Effector memory CD4-positive, alpha-beta T cell (primary cell): ENCODE measurements around the gene MAN2B2.

Experiments used
- DNase-seq, 3 donors: peaks; one replicate each; pipeline ENCODE4 v3.0.0-alpha.2; 2020
- H3K27ac ChIP-seq: 2 replicates; pipeline ENCODE4 v1.7.0; 2013; ENCODE audit warnings: mild to moderate bottlenecking, low read length, moderate library complexity; ENCODE audit not compliant: insufficient read depth, poor library complexity, severe bottlenecking
- H3K27me3 ChIP-seq: replicated peaks from 2 replicates; pipeline ENCODE4 v1.7.0; 2013; ENCODE audit warnings: mild to moderate bottlenecking, low read length; ENCODE audit not compliant: insufficient read depth, control insufficient read depth, poor library complexity, severe bottlenecking
- H3K36me3 ChIP-seq: 2 replicates; pipeline ENCODE4 v1.7.0; 2013; ENCODE audit warnings: mild to moderate bottlenecking, low read length, moderate library complexity; ENCODE audit not compliant: control insufficient read depth, insufficient read depth
- H3K4me1 ChIP-seq: 2 replicates; pipeline ENCODE4 v1.7.0; 2013; ENCODE audit warnings: low read length, mild to moderate bottlenecking; ENCODE audit not compliant: control insufficient read depth, insufficient read depth, poor library complexity, severe bottlenecking
- H3K4me3 ChIP-seq: 2 replicates; pipeline ENCODE4 v1.7.0; 2013; ENCODE audit warnings: low read length, low read depth, mild to moderate bottlenecking; ENCODE audit not compliant: insufficient read depth, poor library complexity, severe bottlenecking
- H3K9me3 ChIP-seq: 2 replicates; pipeline ENCODE4 v1.7.0; 2013; ENCODE audit warnings: mild to moderate bottlenecking, low read length, moderate library complexity; ENCODE audit not compliant: control insufficient read depth

MAN2B2 gene

DNA sequence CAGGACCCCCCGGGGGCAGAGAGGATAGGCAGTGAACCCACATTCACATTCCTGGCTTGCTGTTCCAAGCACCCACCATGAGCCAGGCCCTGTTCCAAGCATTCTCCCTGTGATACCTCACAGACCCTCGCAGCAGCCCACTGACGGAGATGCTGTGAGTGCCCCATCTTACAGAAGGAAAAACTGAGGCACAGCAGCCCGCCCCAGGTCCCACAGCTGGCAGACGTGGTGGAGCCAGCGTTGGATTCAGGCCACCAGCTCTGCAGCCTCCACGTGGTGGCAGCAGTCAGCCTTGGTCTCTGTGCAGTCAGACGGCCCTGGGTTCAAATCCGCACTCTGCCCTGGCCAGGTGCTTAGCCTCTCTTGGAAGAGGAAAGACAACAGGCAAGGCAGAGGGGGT lies 16.8 kb downstream of the MAN2B2 start:
- peaks cover 77% of the 10 kb centered on the region for H3K36me3 ChIP-seq
- H3K27me3 ChIP-seq, result no peaks in the 10 kb centered on the region

DNA sequence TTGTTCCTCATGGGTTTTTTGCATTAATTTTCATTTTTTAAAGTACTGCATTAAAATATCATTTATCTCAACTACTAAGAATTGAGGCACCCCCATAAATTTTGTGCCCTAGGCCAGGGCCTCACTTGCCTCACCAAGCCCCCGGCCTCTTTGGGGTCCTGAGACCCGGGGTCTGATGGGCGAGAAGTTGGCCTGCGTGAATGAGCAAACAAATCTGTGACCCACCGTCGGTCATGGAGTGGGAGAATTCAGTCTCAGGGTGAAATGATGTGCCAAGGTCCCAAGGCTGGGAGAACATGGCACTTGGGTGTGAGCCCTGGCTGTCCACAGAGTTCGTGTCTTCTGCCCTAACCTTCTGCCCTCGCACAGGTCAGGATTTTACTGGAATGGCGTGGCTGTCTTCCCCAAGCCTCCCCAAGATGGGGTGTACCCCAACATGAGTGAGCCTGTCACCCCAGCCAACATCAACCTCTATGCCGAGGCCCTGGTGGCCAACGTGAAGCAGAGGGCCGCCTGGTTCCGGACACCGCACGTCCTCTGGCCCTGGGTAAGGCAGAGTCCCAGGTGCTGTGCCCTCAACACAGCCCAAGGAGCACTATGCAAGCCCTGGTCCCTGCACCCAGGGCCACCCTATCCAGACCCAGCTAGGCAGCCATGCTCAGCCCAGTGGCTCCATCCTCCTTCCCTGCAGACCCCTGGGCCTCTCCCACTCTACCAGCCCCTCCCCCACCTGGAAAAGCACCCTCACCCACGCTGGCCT lies 18.0 kb downstream of the MAN2B2 start:
- Histone ChIP-seq H3K27me3 (no peaks in the 10 kb centered on the region), H3K9me3 (no peaks in the 10 kb centered on the region), H3K4me1 (no peaks in the 10 kb centered on the region), H3K4me3 (no peak overlapping the region), H3K27ac (no peak overlapping the region), H3K36me3 (peaks cover 79% of the 10 kb centered on the region)
- no peak for DNase-seq

More for the DNA sequence above, 16.8 kb downstream of the MAN2B2 start:
- Histone ChIP-seq H3K9me3 (no peaks in the 10 kb centered on the region), H3K4me3 (no peak overlapping the region), H3K4me1 (no peaks in the 10 kb centered on the region), H3K27ac (no peak overlapping the region)
- no peak for DNase-seq

DNA sequence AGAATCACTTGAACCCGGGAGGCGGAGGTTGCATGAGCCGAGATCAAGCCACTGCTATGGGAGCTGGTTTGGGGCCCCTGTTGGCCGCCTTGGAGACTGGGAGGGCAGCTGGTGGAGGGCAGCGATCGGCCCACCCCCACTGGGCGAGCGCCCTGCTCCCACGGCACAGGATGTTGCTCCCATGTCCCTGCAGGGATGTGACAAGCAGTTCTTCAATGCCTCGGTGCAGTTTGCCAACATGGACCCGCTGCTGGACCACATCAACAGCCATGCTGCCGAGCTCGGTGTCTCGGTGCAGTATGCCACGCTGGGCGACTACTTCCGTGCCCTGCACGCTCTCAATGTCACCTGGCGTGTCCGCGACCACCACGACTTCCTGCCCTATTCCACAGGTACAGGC lies 19.4 kb downstream of the MAN2B2 start:
- H3K4me1 ChIP-seq, result no peaks in the 10 kb centered on the region
- no peaks in the 10 kb centered on the region for H3K9me3 ChIP-seq
- peaks cover 74% of the 10 kb centered on the region for H3K36me3 ChIP-seq
- no peaks in the 10 kb centered on the region for H3K27me3 ChIP-seq
- DNase-seq, result no peak
- H3K27ac ChIP-seq, result no peak overlapping the region
- no peak overlapping the region for H3K4me3 ChIP-seq

DNA sequence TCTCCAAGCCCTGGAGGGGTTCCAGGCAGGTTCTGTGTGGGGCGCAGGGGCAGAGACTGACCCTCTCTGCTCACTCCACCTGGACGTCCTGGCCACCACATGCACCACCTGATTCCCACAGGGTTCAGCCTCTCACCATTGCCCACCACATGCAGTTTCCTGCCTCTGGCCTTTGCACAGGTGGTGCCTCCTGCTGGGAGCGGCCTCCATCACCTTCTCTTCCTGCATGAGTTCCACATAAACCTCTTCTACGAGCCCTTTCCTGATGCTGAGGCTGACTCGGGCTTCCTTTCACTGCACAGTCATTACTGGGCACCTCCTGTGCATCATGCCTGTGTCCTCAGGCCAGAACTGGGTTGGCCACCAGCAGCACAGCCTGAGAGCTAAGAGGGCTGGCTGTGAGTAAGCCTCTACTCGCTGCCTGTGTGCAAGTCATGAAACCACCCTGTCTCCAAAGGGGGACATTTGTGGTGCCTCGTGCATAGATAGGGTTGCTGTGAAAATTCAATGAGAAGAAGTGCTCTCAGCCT lies 19.9 kb downstream of the MAN2B2 start:
- Histone ChIP-seq H3K4me1 (no peaks in the 10 kb centered on the region), H3K36me3 (peaks cover 74% of the 10 kb centered on the region), H3K27me3 (no peaks in the 10 kb centered on the region), H3K9me3 (no peaks in the 10 kb centered on the region), H3K27ac (no peak overlapping the region), H3K4me3 (no peak overlapping the region)
- no peak for DNase-seq

DNA sequence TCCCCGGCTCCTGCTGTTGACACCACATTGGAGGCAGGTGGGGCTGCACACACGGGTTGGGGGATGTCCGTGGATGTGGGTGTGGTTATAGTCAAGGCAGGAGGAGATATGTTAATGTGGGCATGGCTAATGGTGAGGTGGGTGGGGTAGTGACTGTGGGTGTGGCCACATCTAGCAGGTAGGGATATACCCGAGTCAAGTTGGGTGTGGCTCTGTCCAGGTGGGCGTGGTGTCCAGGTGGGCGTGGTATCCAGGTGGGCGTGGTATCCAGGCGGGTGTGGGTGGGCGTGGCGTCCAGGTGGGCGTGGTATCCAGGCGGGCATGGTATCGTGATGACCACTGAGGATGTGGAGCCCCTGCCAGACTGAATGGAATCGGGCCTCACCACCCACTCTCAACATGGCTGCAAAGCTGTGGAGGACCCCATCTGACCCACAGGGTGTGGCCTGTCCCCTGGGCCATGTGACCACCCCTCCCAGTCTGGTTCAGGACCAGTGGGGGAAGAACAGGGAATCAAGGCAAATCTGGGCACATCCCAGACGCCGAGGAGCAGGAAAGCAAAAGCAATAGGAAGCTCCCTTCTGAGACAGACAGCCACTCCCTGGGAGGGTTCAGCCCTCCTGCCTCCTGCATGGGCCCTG lies 21.0 kb downstream of the MAN2B2 start:
- Histone ChIP-seq H3K9me3 (no peaks in the 10 kb centered on the region), H3K27me3 (no peaks in the 10 kb centered on the region), H3K4me1 (no peaks in the 10 kb centered on the region), H3K27ac (no peak overlapping the region), H3K4me3 (no peak overlapping the region), H3K36me3 (peaks cover 71% of the 10 kb centered on the region)
- no peak for DNase-seq

DNA sequence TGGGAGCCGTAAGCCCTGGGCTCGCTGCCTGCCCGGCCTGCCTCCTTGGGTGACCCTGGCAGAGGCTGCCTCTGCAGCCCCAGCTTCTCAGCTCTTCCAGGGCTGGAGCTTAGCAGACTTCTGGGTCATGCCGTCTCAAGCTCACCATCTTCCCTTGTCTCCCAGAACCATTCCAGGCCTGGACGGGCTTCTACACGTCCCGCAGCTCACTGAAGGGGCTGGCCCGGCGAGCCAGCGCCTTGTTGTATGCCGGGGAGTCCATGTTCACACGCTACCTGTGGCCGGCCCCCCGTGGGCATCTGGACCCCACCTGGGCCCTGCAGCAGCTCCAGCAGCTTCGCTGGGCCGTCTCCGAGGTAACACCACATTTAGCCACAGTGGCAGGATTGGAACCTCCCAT lies 22.0 kb downstream of the MAN2B2 start:
- Histone ChIP-seq H3K4me1 (no peaks in the 10 kb centered on the region), H3K27me3 (no peaks in the 10 kb centered on the region), H3K4me3 (no peak overlapping the region), H3K36me3 (peaks cover 72% of the 10 kb centered on the region), H3K9me3 (no peaks in the 10 kb centered on the region), H3K27ac (no peak overlapping the region)
- no peak for DNase-seq

DNA sequence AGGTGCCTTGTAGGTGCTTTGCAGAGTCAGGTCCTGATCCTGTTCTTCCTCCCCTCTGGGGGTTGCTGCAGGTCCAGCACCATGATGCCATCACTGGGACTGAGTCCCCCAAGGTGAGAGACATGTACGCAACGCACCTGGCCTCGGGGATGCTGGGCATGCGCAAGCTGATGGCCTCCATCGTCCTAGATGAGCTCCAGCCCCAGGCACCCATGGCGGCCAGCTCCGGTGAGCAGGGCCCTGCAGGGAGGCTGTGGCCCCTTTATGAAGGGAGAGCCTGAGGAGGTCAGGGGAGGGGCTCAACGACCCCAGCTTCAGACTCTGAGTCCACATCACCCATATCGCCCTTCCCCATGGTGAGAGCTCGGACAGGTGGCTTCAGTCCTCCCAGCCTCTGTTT lies 23.1 kb downstream of the MAN2B2 start:
- peaks cover 73% of the 10 kb centered on the region for H3K36me3 ChIP-seq
- no peak overlapping the region for H3K27ac ChIP-seq
- no peak overlapping the region for H3K4me3 ChIP-seq
- no peaks in the 10 kb centered on the region for H3K27me3 ChIP-seq
- no peak for DNase-seq
- no peaks in the 10 kb centered on the region for H3K9me3 ChIP-seq
- no peaks in the 10 kb centered on the region for H3K4me1 ChIP-seq

DNA sequence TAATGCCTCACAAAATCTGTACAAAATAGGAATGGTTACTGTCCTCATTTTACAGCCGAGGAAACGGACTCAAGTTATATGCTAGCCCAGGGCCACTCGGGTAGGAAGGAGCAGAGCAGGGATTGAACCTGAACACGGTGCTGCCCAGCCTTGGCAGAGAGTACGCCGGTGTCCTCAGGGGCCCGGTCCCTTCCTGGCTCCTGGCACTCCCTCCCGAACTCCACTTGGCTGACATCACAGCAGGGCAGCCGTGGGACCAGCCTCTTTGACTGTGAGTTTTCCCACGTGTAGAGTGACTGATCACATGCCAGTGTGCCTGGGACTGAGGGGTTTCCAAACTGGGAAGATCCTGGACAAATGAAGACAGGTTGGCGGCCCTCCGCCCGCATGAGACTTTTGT lies 23.7 kb downstream of the MAN2B2 start:
- Histone ChIP-seq H3K36me3 (peaks cover 73% of the 10 kb centered on the region), H3K4me1 (no peaks in the 10 kb centered on the region), H3K27me3 (no peaks in the 10 kb centered on the region), H3K4me3 (no peak overlapping the region), H3K9me3 (no peaks in the 10 kb centered on the region), H3K27ac (no peak overlapping the region)
- no peak for DNase-seq

DNA sequence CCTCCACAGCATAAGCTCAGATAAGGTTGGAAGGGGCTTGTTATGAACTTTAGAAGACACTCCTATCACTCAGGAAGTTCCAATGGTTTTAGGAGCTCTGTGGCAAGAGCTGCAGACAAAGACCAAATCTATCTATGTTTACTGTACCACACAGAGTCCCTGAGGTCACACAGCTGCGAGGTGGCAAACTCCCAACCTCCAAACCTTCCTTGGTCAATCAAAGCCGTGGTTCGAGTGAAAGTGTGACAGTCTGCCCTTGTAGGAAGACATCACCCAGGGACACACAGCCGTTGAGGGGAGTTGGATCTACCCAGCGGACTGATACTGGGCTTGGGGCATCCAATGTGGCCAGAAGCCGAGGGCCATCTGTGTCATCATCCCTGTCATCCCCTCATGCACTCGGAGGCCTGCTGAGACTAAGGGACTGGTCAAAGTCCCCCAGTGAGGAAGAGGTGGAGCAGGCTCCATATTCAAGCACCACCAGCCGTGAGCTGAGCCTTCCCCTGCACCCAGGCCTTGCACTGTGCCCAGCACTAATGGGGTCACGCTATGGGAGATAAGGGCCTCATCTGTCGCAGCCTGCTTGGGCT lies 26.8 kb downstream of the MAN2B2 start:
- H3K4me1 ChIP-seq, result no peaks in the 10 kb centered on the region
- peaks cover 80% of the 10 kb centered on the region for H3K36me3 ChIP-seq
- no peaks in the 10 kb centered on the region for H3K27me3 ChIP-seq
- no peak overlapping the region for H3K27ac ChIP-seq
- no peak for DNase-seq
- peaks cover 4% of the 10 kb centered on the region for H3K9me3 ChIP-seq
- no peak overlapping the region for H3K4me3 ChIP-seq

DNA sequence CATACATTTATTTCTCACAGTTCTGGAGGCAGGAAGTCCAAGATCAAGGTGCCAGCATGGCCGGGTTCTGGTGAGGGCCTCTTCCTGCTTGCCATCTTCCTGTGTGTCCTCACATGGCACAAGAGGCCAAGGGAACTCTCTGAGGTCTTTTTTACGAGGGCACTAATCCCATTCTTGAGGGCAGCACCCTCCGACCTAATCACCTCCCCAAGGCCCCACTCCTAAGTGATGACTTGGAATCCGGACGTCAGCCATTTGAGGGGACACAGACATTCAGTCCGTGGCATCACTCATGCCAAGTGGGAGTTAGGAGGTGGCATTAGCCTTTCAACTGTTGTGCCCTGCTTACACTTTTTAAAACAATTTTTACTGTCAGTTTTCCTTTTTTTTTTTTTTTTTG lies 27.3 kb downstream of the MAN2B2 start:
- peaks cover 4% of the 10 kb centered on the region for H3K9me3 ChIP-seq
- H3K27ac ChIP-seq, result no peak overlapping the region
- no peaks in the 10 kb centered on the region for H3K27me3 ChIP-seq
- no peak overlapping the region for H3K4me3 ChIP-seq
- no peak for DNase-seq
- H3K36me3 ChIP-seq, result peaks cover 81% of the 10 kb centered on the region
- H3K4me1 ChIP-seq, result no peaks in the 10 kb centered on the region
